Epithelial cell of esophagus (primary cell): ENCODE data around the gene SS18L1.

Source experiments
- DNase-seq: peaks from one replicate; pipeline ENCODE4 v3.0.0; 2010; ENCODE audit warnings: low read depth
- H3K4me3 ChIP-seq: 2 replicates; pipeline ENCODE4 v1.5.1; 2011; ENCODE audit warnings: mild to moderate bottlenecking, low read length, control low read depth
- CTCF ChIP-seq: IDR thresholded peaks from 2 replicates; pipeline ENCODE4 v1.5.1; 2011; ENCODE audit warnings: low read depth, mild to moderate bottlenecking, low read length, control low read depth, inconsistent platforms; ENCODE audit not compliant: insufficient read depth; ENCODE audit errors: missing control alignments

Gene SS18L1

GRCh38 chr20:62120365-62120762 is 23.2 kb upstream of the SS18L1 start:
- TF ChIP-seq CTCF: no peak
- no peak for DNase-seq
- H3K4me3 ChIP-seq: no peak overlapping the region

- TF ChIP-seq CTCF: no peak
- peak; percentile 59 for DNase-seq
- H3K4me3 ChIP-seq: peak overlapping the region; percentile 61
These were observed 22.4 kb upstream of the SS18L1 start for GRCh38 chr20:62120990-62121775.

- peak within 1 kb of the TSS; percentile 62 for H3K4me3 ChIP-seq
- TF ChIP-seq CTCF: no peak
These were observed 21.6 kb upstream of the SS18L1 start, which contains the start of gene LSM14B for GRCh38 chr20:62121776-62122653. TSS of gene LSM14B (plus strand) at chr20:62122475. CDS start at chr20:62122667, 192 bp downstream.

GRCh38 chr20:62122654-62123449 is 20.7 kb upstream of the SS18L1 start:
- no peak for TF ChIP-seq CTCF
- peak; percentile 45 for DNase-seq
- H3K4me3 ChIP-seq: peak overlapping the region; percentile 62

More at GRCh38 chr20:62121776-62122653, 21.6 kb upstream of the SS18L1 start, which contains the start of gene LSM14B:
- peak; percentile 99 for DNase-seq

GRCh38 chr20:62123450-62124118 is 20.0 kb upstream of the SS18L1 start:
- H3K4me3 ChIP-seq: peak overlapping the region; percentile 62
- peak; percentile 11 for TF ChIP-seq CTCF
- DNase-seq: peak; percentile 56

GRCh38 chr20:62126141-62126540 is 17.4 kb upstream of the SS18L1 start:
- DNase-seq: no peak
- H3K4me3 ChIP-seq: no peak overlapping the region
- no peak for TF ChIP-seq CTCF
